Skeletal muscle tissue (tissue), 4 donors: ENCODE results near the gene PSPN. TPM values are rescaled to one million over a fixed set of nuclear protein-coding genes. Genes with fewer than 3 reads are reported as not detected.

Source experiments
- H3K27ac ChIP-seq: one replicate; pipeline ENCODE4 v1.7.0; 2013; ENCODE audit warnings: mild to moderate bottlenecking, low read depth, low read length, inconsistent platforms
- H3K27me3 ChIP-seq, 3 donors: one replicate each; pipeline ENCODE4 v1.7.0; 2013; ENCODE audit warnings: low read length in 3 of 3; ENCODE audit not compliant: control insufficient read depth in 3 of 3, insufficient read depth in 3 of 3
- H3K36me3 ChIP-seq, 3 donors: one replicate each; pipeline ENCODE4 v1.7.0; 2013; ENCODE audit warnings: low read length in 3 of 3; ENCODE audit not compliant: control insufficient read depth in 3 of 3, insufficient read depth in 3 of 3
- H3K4me1 ChIP-seq, 3 donors: one replicate each; pipeline ENCODE4 v1.7.0; 2013; ENCODE audit warnings: low read length in 3 of 3, mild to moderate bottlenecking in 3 of 3; ENCODE audit not compliant: control insufficient read depth in 3 of 3, insufficient read depth in 3 of 3
- H3K4me3 ChIP-seq, 3 donors: one replicate each; pipeline ENCODE4 v1.7.0; 2013; ENCODE audit warnings: low read length in 3 of 3
- H3K9ac ChIP-seq, 3 donors: one replicate each; pipeline ENCODE4 v1.7.0; 2013; ENCODE audit warnings: low read length in 3 of 3, mild to moderate bottlenecking in 3 of 3, moderate library complexity in 2 of 3, low read depth in 1 of 3
- H3K9me3 ChIP-seq, 3 donors: one replicate each; pipeline ENCODE4 v1.7.0; 2013; ENCODE audit warnings: low read length in 3 of 3; ENCODE audit not compliant: control insufficient read depth in 3 of 3
- total RNA-seq: library from RNA; depleted of rRNA; stranded (reverse); fragments of >200 nt; gene quantifications from one replicate; pipeline ENCODE4 v1.2.3, GENCODE V29; 2014
- donor health status: Osteomylitis.

Gene PSPN
- 1.0 TPM for total RNA-seq

GRCh38 chr19:6375411-6376010 is at the start of gene PSPN:
Gene PSPN, minus strand, starts transcription at chr19:6375933. Its CDS starts 84 bp downstream, at chr19:6375849.
- Histone ChIP-seq H3K9ac (peak within 1 kb of the TSS in 2 of 3 donors; percentile 2 to 16), H3K36me3 (peaks cover 10 to 20% (median 11%) of the 10 kb centered on the region in 3 donors), H3K4me1 (peaks cover 23 to 29% (median 27%) of the 10 kb centered on the region in 3 donors), H3K4me3 (no peak within 1 kb of the TSS), H3K9me3 (peaks cover 2 to 5% (median 3%) of the 10 kb centered on the region in 3 donors), H3K27me3 (no peaks in the 10 kb centered on the region), H3K27ac (no peak within 1 kb of the TSS)

- Histone ChIP-seq H3K4me1 (peaks cover 24 to 39% (median 27%) of the 10 kb centered on the region in 3 donors), H3K27me3 (peaks cover 0 to 8% (median 0%) of the 10 kb centered on the region in 3 donors), H3K4me3 (peak overlapping the region; percentile 58 to 60 (median 59)), H3K9ac (peak overlapping the region; percentile 20 to 67 (median 64)), H3K36me3 (peaks cover 11 to 16% (median 13%) of the 10 kb centered on the region in 3 donors), H3K27ac (peak overlapping the region; percentile 91), H3K9me3 (no peaks in the 10 kb centered on the region)
Observed at GRCh38 chr19:6424939-6425731, 49.4 kb upstream of the PSPN start.

- Histone ChIP-seq H3K27ac (peak within 1 kb of the TSS; percentile 91), H3K9ac (peak within 1 kb of the TSS; percentile 69 to 91 (median 90)), H3K4me1 (peaks cover 24 to 39% (median 27%) of the 10 kb centered on the region in 3 donors)
Observed at GRCh38 chr19:6424195-6424938, 48.6 kb upstream of the PSPN start, which contains the start of gene KHSRP. Gene KHSRP, minus strand, starts transcription at chr19:6424811. Its CDS starts 110 bp downstream, at chr19:6424701.

GRCh38 chr19:6423499-6424194 is 47.9 kb upstream of the PSPN start:
- Histone ChIP-seq H3K36me3 (peaks cover 25 to 31% (median 28%) of the 10 kb centered on the region in 3 donors), H3K9me3 (no peaks in the 10 kb centered on the region), H3K27ac (peak overlapping the region; percentile 76), H3K9ac (peak overlapping the region; percentile 69 to 91 (median 90)), H3K27me3 (no peaks in the 10 kb centered on the region), H3K4me3 (peak overlapping the region; percentile 84 to 92 (median 87)), H3K4me1 (peaks cover 24 to 39% (median 27%) of the 10 kb centered on the region in 3 donors)

More at GRCh38 chr19:6424195-6424938, 48.6 kb upstream of the PSPN start, which contains the start of gene KHSRP:
- Histone ChIP-seq H3K36me3 (peaks cover 19 to 24% (median 21%) of the 10 kb centered on the region in 3 donors), H3K4me3 (peak within 1 kb of the TSS; percentile 84 to 92 (median 87)), H3K27me3 (peaks cover 0 to under 1% (median 0%) of the 10 kb centered on the region in 3 donors), H3K9me3 (no peaks in the 10 kb centered on the region)

GRCh38 chr19:6421075-6422014 is 45.6 kb upstream of the PSPN start:
- H3K27me3 ChIP-seq = no peaks in the 10 kb centered on the region
- no peak overlapping the region for H3K27ac ChIP-seq
- peaks cover 48 to 54% (median 49%) of the 10 kb centered on the region in 3 donors for H3K36me3 ChIP-seq
- peaks cover 24 to 39% (median 27%) of the 10 kb centered on the region in 3 donors for H3K4me1 ChIP-seq
- H3K9me3 ChIP-seq = no peaks in the 10 kb centered on the region
- no peak overlapping the region for H3K4me3 ChIP-seq
- H3K9ac ChIP-seq = peak overlapping the region in 1 of 3 donors; percentile 45

- H3K27ac ChIP-seq = no peak overlapping the region
- no peak overlapping the region for H3K9ac ChIP-seq
- no peaks in the 10 kb centered on the region for H3K9me3 ChIP-seq
- H3K36me3 ChIP-seq = peaks cover 66 to 70% (median 69%) of the 10 kb centered on the region in 3 donors
- H3K27me3 ChIP-seq = no peaks in the 10 kb centered on the region
- H3K4me1 ChIP-seq = peaks cover 16 to 27% (median 19%) of the 10 kb centered on the region in 3 donors
- H3K4me3 ChIP-seq = no peak overlapping the region
Observed at GRCh38 chr19:6418562-6418932, 42.8 kb upstream of the PSPN start.

GRCh38 chr19:6417713-6418561 is 42.2 kb upstream of the PSPN start:
- Histone ChIP-seq H3K9me3 (no peaks in the 10 kb centered on the region), H3K27ac (no peak overlapping the region), H3K27me3 (no peaks in the 10 kb centered on the region), H3K4me1 (peaks cover 10 to 21% (median 13%) of the 10 kb centered on the region in 3 donors), H3K4me3 (no peak overlapping the region), H3K36me3 (peaks cover 66 to 70% (median 69%) of the 10 kb centered on the region in 3 donors), H3K9ac (no peak overlapping the region)
